ENCODE results near the gene SNAPC4.

SNAPC4 gene

GRCh38 chr9:136400038-136400834, at the start of gene SNAPC4:
Gene SNAPC4, minus strand, starts transcription at chr9:136400170. Its CDS starts 1,742 bp downstream, at chr9:136398428.
- peak; percentile 71 for DNase-seq

- no peak for DNase-seq
These were observed 48.7 kb upstream of the SNAPC4 start for GRCh38 chr9:136448655-136449054.

GRCh38 chr9:136447173-136447778, 47.3 kb upstream of the SNAPC4 start:
- DNase-seq, result no peak

GRCh38 chr9:136445799-136446198, 45.8 kb upstream of the SNAPC4 start:
- DNase-seq, result no peak

- DNase-seq, result no peak
These were observed 44.1 kb upstream of the SNAPC4 start for GRCh38 chr9:136444102-136444501.

GRCh38 chr9:136443687-136444086, 43.7 kb upstream of the SNAPC4 start:
- no peak for DNase-seq

- no peak for DNase-seq
These were observed 43.1 kb upstream of the SNAPC4 start for GRCh38 chr9:136443087-136443486.

GRCh38 chr9:136442265-136442664, 42.3 kb upstream of the SNAPC4 start:
- DNase-seq, result no peak

- DNase-seq, result no peak
These were observed 41.8 kb upstream of the SNAPC4 start for GRCh38 chr9:136441681-136442245.

GRCh38 chr9:136441191-136441680, 41.3 kb upstream of the SNAPC4 start:
- DNase-seq, result no peak

- no peak for DNase-seq
These were observed 39.8 kb upstream of the SNAPC4 start, which contains the start of gene INPP5E for GRCh38 chr9:136439481-136440408. Gene INPP5E, minus strand, starts transcription at chr9:136439845. Its CDS starts 426 bp downstream, at chr9:136439419.

GRCh38 chr9:136438548-136439480, 38.8 kb upstream of the SNAPC4 start:
- DNase-seq, result no peak

- no peak for DNase-seq
These were observed 38.0 kb upstream of the SNAPC4 start for GRCh38 chr9:136437839-136438547.

GRCh38 chr9:136437430-136437829, 37.5 kb upstream of the SNAPC4 start:
- no peak for DNase-seq

- no peak for DNase-seq
These were observed 36.2 kb upstream of the SNAPC4 start for GRCh38 chr9:136436055-136436634.

- DNase-seq, result no peak
These were observed 34.7 kb upstream of the SNAPC4 start for GRCh38 chr9:136434580-136435169.

- DNase-seq, result no peak
These were observed 34.0 kb upstream of the SNAPC4 start for GRCh38 chr9:136433849-136434579.

GRCh38 chr9:136433043-136433715, 33.2 kb upstream of the SNAPC4 start:
- DNase-seq, result no peak

- no peak for DNase-seq
These were observed 32.6 kb upstream of the SNAPC4 start for GRCh38 chr9:136432591-136432990.

All from NCI-H1417 treated with DMSO at 0.1 percent for 48 hours (cell line).